ENCODE measurements around the gene NCKAP5.

The NCKAP5 gene

DNA sequence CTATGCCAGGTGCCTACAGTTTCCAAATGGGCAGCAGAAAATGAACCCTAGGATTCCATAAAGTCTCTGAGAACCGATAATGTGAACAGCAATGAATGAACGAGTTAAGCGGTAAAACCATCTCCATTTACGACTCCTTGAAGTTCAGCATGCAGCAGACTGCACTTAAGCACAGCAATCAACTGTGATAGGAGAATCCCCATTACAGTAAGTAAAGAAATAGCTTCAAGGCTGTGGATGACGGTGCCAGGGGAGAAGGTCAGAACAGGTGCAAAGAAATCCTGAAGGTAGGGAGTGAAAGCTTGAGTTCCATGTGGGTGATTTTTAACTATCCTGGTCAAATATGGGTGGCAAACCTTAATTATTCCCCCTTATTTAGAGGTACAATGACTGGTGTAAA is 444.4 kb downstream of the NCKAP5 start:
- no peak for DNase-seq

DNA sequence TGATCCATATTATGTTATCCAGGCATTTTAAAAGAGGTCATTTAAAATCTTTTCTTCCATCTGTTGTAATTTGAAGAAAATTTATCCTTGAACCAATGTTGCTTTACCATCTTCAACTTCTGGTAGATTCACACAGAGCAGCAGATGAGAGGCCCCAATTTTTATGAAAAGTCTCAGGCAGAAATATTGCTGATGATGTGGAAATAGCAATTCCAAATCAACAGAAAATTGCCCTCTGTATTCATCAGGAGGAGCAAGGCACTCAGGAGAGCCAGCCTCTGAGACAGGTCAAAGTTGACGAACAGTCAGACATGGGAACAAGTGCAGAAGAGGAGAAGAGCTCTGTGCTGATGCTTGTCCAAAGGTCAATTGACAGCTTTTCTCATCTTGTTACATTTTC is 444.9 kb downstream of the NCKAP5 start:
- DNase-seq, result no peak

DNA sequence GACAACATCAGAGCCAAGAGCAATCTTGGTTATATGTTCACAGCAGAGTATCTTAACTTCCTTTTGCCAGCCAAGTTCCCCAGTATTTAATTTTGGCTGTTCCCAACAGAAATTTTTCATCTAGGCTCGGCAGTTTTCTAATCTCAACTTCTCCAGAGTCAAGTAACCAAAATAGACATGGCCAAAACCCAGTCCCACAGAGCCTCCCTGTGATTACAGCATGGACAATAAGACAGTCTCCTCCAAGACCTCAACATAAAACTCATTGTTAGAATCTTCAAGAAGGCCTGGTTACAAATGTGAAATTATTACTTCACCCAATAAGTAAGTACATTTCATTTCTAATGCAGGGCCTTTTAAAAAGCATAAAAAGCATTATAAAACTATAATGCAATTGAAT is 445.7 kb downstream of the NCKAP5 start:
- DNase-seq, result no peak

DNA sequence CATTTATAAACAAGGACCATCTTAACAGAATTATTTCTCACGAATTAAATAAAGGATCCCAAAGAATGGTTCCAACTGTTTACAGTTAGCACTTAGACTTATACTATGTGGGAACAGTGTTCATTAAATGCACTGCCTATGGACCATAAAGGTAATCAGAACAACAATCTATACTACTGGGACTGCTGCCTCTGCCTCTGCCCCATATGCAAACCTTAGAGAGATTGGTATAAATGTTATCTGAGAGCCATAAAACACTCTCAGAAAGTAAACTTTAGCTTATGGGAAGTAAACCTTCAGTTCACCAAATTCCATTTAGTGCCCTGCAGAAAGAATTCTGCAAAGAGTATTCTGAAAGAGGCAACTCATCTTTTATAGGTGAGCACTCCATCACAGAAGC is 448.0 kb downstream of the NCKAP5 start:
- no peak for DNase-seq

- DNase-seq, result no peak
Measured at GRCh38 chr2:133110201-133110600, 458.1 kb downstream of the NCKAP5 start.

DNA sequence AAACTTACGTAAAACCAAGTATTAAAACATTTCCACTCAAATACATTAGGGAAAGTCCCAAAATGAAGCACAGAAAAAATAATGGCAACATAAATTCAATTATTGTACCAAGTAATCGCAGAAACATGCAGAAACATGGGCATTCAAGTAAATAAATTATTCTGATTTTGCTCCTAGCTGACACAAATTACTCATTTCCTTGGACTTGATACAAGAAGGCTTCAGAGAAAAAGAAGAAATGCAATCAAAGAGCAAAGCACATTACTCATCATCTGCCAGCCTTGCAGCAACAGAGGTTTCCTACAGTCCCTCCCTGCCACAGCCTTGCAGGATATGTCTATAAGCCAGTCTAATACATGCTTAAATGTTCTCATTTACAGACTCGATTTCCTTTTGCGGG is 458.5 kb downstream of the NCKAP5 start:
- no peak for DNase-seq

- DNase-seq, result no peak
Measured at GRCh38 chr2:133107058-133107815, 461.0 kb downstream of the NCKAP5 start.

- no peak for DNase-seq
Measured at GRCh38 chr2:133104871-133105270, 463.4 kb downstream of the NCKAP5 start.

DNA sequence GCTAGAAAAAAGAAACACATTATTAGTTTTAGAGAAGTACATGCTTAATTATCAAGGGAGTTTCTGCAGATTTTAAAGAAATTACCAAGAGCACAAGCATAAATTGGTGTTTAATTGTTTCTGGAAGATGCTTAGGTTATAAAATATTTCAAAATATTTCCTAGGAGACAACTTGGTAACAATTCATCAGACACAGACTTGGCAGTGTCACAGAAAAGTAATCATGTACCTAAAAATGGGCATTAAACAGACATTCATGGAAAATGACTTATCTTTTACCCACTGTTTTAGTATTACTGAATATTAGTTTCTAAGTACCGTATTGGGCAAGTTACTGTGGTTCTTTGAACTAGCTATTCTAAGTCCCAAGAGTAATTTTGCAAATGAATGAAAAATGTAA is 469.5 kb downstream of the NCKAP5 start:
- DNase-seq, result no peak

- no peak for DNase-seq
Measured at GRCh38 chr2:133097666-133098065, 470.6 kb downstream of the NCKAP5 start.

DNA sequence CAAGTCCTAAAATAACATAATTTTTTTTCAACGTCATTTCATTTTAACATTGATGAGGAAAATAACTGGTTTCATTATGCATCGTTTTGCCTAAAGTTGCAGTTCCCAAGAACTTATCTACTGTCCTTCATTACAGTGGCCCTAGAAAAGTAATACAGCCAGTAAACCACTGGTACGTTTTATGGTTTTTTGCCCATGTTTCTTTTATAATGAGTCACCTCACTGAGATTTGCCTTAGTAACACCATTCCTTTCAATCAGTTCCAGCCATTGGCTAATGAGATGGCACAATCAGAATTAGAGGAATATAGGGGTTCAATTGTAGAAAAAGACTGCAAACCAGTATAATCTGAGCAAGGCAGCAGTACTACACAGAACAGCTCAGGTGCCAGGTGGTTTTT is 475.7 kb downstream of the NCKAP5 start:
- no peak for DNase-seq

DNA sequence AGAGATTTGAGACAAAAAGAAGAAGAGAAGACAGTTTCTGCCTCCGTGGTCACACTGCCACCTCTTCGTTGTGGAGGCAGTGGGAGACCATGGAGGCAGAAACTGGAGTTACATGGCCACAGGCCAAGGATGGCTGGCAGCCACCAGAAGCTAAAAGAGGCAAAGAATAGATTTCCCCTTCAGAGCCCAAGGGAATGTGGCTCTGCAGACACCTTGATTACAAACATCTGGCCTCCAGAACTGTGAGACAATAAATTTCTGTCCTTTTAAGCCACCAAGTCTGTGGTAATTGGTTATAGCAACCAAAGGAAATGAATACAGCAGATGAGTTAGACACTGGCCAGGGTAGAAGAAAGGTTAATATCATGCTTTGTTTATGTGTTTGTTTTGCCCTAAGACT is 477.9 kb downstream of the NCKAP5 start:
- no peak for DNase-seq

DNA sequence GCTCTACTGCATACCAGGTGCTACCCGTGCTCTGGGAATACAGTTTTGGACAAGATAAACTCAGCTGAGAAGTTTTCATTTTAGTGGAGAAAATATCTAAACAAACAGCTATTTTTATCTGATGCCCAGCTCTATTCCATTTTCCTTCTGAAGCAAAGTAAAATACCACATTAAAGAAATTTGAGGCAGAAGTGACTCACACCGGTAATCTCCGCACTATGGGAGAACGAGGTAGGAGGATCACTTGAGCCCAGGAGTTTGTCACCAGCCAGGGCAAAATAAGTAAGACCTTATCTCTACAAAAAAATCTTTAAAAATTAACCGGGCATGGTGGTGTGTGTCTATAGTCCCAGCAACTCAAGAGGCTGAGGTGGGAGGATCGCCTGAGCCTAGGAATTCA is 482.1 kb downstream of the NCKAP5 start:
- no peak for DNase-seq

DNA sequence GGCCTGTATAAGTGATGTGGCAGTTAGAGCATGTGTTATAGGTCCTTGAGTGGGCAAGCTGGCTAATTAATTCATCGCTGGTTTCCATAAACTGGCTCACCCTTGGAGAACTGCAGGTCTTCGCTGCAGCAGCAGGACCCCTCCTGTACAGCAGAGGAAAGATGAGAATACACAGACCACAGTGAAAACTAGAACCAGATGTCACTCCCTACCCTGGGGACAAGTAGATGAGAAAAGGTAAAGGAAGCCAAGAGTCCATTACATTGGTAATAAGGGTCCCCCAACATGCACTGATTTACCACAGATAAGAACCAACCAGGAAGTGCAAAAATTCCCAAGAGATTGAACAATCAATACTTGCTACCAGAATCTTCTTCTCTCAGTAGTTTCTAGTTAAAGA is 482.6 kb downstream of the NCKAP5 start:
- no peak for DNase-seq

DNA sequence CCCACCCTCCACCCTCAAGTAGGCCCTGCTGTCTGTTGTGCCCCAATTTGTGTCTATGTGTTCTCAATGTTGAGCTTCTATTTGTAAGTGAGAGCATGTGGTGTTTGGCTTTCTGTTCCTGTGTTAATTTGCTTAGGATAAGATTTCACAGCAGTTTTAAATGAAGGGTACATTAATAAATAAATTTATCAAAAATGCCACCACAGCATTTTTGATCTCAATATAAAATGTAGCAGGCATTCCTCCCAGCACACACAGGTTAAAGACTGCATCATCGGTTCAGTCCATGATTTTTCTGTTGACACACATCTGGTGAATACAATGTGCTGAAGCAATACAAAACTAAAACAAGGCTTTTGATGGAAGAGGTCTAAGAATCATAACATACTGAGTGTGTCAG is 486.2 kb downstream of the NCKAP5 start:
- DNase-seq, result no peak

DNA sequence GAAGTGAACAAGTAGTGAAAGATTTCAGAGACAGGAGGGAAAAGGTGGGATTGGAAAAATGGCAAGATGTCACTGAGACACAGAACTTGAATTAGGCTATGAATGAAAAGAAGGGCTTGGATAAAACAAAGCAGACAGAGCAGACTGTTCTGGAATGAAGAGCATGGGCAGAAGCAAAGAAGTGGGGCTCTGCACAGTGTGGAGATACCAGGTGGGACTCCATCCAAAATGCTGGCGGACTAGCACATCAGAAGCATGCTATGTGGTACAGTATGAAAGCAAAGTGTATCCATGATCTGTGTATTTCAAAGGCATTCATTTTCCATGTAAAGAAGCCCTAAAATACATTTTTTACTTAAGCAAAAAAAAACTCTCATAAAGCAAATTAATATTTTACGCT is 487.4 kb downstream of the NCKAP5 start:
- DNase-seq, result no peak

DNA sequence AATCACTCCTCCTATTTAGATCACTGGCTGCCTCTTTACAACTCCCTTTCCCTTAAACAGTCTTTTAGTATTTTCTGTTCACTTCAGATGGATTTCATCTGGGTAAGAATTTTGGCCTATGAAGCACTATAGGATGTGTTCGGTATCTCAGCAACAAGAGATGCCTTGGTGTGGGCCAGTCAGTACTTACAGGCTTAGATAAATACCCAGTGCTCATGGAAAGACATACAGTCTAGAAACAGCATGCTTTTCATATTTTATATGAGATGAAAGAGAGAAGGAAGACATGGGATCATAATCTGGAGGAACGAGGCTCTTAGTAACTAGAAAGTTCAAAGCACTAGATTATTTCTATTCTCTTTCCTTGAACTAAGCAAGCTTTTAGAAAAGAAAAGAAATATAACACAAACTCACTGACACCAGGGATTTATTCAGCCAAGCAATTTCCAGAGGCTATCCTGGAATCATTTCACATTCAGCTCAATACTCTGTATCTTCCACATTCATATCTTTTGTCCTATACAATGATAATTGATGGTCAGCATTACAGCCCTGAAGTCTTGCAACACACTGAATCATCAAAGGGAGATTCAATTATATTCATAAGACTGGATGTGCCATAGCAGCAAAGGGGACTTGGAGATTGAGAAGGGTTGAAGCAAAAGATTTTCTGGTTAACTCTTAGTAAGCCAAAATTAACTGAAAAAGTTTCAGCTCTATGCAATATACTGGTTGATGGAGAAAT is 489.4 kb downstream of the NCKAP5 start:
- no peak for DNase-seq

GRCh38 chr2:133077269-133077822 is 490.9 kb downstream of the NCKAP5 start:
- no peak for DNase-seq

DNA sequence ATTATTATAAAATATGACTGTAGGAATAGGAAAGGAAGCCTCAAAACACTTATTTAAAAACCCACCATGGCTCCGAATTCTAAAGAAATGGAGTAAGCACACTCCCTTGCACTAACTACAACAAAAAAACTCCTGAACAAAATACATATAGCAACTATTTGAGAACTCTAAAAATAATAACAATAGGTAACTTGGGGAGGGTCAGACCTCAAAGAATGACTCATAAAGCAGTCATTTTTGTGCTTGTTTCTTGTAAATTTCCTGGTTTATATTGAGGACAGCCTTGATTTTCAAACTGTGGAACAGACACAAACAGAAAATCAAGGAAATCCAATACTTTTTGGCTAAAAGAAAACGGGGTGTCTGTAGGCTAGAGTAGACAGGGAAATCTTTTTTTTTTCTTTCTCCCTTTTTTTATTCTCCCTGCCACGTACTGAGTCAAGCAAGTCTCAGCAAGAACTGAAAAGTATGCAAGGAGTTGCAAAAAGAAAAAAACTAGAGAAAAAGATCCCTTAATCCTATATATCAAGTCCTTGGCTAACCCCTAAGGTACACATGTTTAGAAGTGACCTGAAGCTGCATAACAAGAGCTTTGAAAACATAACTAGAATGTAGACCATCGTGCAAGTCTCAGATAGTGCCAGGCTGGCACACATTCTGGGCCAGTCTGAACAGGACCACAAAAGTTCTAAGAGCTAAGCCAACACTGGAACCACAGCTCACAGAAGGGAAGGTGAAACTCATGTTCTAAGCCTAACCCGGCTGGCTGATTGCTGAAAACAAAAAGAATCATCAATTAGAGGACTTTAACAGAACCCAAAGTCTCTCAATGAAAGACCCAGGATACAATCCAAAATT is 495.2 kb downstream of the NCKAP5 start:
- no peak for DNase-seq

DNA sequence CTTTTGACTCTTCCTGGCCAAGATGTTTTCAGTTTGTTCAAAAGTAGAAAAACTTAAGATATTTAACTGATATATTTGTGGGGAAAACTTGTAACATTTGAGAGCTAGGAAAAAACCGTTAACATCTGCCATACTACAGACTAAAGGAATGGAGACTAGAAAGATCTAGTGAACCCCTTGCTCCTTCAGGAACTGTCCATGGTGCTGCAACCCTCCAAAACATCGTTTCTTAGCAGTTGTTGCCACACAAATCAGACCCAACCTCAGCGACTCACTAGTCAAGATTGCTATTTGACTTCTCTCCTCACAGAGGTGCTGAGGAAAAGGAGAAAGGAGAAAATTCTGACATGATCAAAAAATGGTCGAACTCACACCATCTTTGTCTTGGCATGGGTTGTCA is 504.5 kb downstream of the NCKAP5 start:
- DNase-seq, result no peak

GRCh38 chr2:133062931-133063665 is 505.2 kb downstream of the NCKAP5 start:
- DNase-seq, result no peak

- DNase-seq, result no peak
Measured at GRCh38 chr2:133061874-133062593, 506.2 kb downstream of the NCKAP5 start.

Data from NCI-H1092 treated with DMSO at 0.1 percent for 48 hours (cell line).